Measurements from ENCODE around the gene OR4D11.
"Not testable (repeated sequence)": the region's sequence is repeated elsewhere in the genome, so short reads cannot be mapped to it uniquely, and the experiment has no call there.

OR4D11 gene

GRCh38 chr11:59503276-59503675 lies at the start of gene OR4D11:
OR4D11 (plus strand) TSS chr11:59503576; CDS start chr11:59503576, 0 bp downstream.
- DNase-seq: no peak

GRCh38 chr11:59456661-59457060 lies 46.7 kb upstream of the OR4D11 start, which contains the start of gene OR4D6:
OR4D6 (plus strand) TSS chr11:59456961; CDS start chr11:59456961, 0 bp downstream.
- no peak for DNase-seq

GRCh38 chr11:59459916-59460315 lies 43.5 kb upstream of the OR4D11 start:
- no peak for DNase-seq

- DNase-seq: no peak
Measured at GRCh38 chr11:59463190-59463641, 40.2 kb upstream of the OR4D11 start.

GRCh38 chr11:59473015-59473414 lies 30.4 kb upstream of the OR4D11 start, which contains the start of gene OR4D10:
OR4D10 (plus strand) TSS chr11:59473315; CDS start chr11:59477430, 4,115 bp downstream.
- DNase-seq: no peak

- peak in 1 of 3 donors; percentile 7 for DNase-seq
Measured at GRCh38 chr11:59475176-59475575, 28.2 kb upstream of the OR4D11 start.

GRCh38 chr11:59479906-59480305 lies 23.5 kb upstream of the OR4D11 start:
- DNase-seq: peak in 2 of 3 donors; percentile 34 to 49

- no peak for DNase-seq
Measured at GRCh38 chr11:59480359-59480758, 23.0 kb upstream of the OR4D11 start.

- DNase-seq: no peak
Measured at GRCh38 chr11:59501931-59502330, 1.4 kb upstream of the OR4D11 start.

GRCh38 chr11:59510941-59511589 lies 7.7 kb downstream of the OR4D11 start, which contains the start of gene OR4D9:
OR4D9 (plus strand) TSS chr11:59511539; CDS start chr11:59514913, 3,374 bp downstream.
- DNase-seq: peak; percentile 50 to 74 (median 72)

- DNase-seq: no peak
Measured at GRCh38 chr11:59511675-59512074, 8.3 kb downstream of the OR4D11 start.

GRCh38 chr11:59520139-59520538 lies 16.8 kb downstream of the OR4D11 start:
- DNase-seq: not testable (repeated sequence)

GRCh38 chr11:59520741-59521140 lies 17.4 kb downstream of the OR4D11 start:
- no peak for DNase-seq

- no peak for DNase-seq
Measured at GRCh38 chr11:59523541-59523940, 20.2 kb downstream of the OR4D11 start.

- DNase-seq: no peak
Measured at GRCh38 chr11:59528711-59529110, 25.3 kb downstream of the OR4D11 start.

GRCh38 chr11:59532620-59533019 lies 29.2 kb downstream of the OR4D11 start:
- DNase-seq: no peak

GRCh38 chr11:59534676-59535075 lies 31.3 kb downstream of the OR4D11 start:
- no peak for DNase-seq

- no peak for DNase-seq
Measured at GRCh38 chr11:59542142-59542810, 38.9 kb downstream of the OR4D11 start.

- DNase-seq: not testable (repeated sequence)
Measured at GRCh38 chr11:59543713-59544112, 40.3 kb downstream of the OR4D11 start.

- DNase-seq: no peak
Measured at GRCh38 chr11:59544869-59545178, 41.4 kb downstream of the OR4D11 start.

- peak in 2 of 3 donors; percentile 29 to 39 for DNase-seq
Measured at GRCh38 chr11:59545179-59546020, 42.0 kb downstream of the OR4D11 start.

GRCh38 chr11:59547605-59548308 lies 44.4 kb downstream of the OR4D11 start:
- DNase-seq: peak; percentile 35 to 81 (median 52)

- no peak for DNase-seq
Measured at GRCh38 chr11:59548309-59548656, 44.9 kb downstream of the OR4D11 start.

Measured in suppressor macrophage treated with lipopolysaccharide for 1 hour (primary cell).